Activated CD4-positive, CD25-positive, alpha-beta regulatory T cell (primary cell): ENCODE measurements around the gene CREB3L2.
A peak's percentile ranks its signal among the peaks of the same experiment; 100 is the strongest.
"Not testable (repeated sequence)": the region's sequence is repeated elsewhere in the genome, so short reads cannot be mapped to it uniquely, and the experiment has no call there.

Experiments used
- DNase-seq, 4 experiments: peaks; one replicate each; lab custom pipeline; 2025; lab: John Stamatoyannopoulos, UW

The CREB3L2 gene

GRCh38 chr7:137933270-137934017 is 68.4 kb downstream of the CREB3L2 start:
- no peak for DNase-seq

DNA sequence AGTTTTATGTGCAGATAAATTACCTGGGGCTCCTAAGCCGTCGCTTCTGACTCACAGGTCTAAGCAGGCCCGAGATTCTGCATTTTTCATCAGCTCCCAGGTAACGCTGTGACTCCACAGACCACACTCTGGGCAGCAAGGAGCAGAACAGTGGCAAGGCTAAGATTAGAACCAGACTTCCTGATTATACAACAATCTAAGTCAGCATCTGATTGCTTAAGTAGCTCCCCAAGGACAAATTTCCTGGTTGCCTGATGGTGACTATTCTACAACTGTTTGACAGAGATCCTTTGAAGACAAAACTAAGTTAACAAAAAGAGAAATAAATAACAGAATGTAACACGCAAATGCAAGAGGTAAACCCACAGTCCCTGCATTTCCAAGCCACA is 69.0 kb downstream of the CREB3L2 start:
- DNase-seq = no peak

DNA sequence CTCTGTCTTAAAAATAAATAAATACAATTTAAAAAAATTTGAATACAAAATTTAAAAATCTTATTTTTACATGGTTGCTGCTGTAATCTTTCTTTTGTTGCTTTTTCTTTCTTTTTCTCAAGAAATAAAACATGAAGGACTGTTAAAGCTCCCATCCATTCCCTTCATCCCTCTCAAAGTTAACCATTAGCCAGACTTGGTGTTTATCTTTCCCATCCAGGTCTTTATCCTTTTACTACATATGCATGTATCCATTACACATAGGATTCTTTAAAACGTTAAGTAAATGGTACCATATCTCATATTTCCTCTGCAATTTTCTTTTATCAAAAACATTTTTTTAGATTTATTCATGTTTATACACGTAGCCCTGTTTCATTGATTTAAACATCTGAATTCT is 70.1 kb downstream of the CREB3L2 start:
- DNase-seq = no peak

- no peak for DNase-seq
These were observed 71.3 kb downstream of the CREB3L2 start for GRCh38 chr7:137930581-137930980.

GRCh38 chr7:137928626-137929025 is 73.3 kb downstream of the CREB3L2 start:
- no peak for DNase-seq

DNA sequence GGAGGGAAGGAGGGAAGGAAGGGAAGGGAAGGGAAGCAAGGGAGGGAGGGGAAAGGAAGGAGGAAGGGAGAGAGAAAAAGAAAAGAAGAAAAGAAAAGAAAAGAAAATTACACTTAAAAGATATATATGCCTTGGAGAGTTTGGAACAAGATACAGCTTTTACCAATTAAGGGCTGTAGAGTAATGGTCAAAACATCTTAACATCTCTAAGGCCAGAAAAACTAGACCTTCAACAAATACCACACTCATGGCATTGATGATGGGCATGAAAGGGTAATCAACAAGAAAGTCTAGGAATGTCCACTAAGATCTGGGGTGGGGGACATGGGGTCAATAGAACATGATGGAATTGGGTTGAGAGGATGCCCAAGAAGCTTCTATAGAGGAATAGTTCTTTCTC is 74.5 kb downstream of the CREB3L2 start:
- DNase-seq = no peak

GRCh38 chr7:137926206-137926605 is 75.7 kb downstream of the CREB3L2 start:
- DNase-seq = not testable (repeated sequence)

GRCh38 chr7:137925754-137926153 is 76.1 kb downstream of the CREB3L2 start:
- no peak for DNase-seq

- DNase-seq = no peak
These were observed 76.8 kb downstream of the CREB3L2 start for GRCh38 chr7:137925091-137925490.

- no peak for DNase-seq
These were observed 78.5 kb downstream of the CREB3L2 start for GRCh38 chr7:137923380-137923779.

DNA sequence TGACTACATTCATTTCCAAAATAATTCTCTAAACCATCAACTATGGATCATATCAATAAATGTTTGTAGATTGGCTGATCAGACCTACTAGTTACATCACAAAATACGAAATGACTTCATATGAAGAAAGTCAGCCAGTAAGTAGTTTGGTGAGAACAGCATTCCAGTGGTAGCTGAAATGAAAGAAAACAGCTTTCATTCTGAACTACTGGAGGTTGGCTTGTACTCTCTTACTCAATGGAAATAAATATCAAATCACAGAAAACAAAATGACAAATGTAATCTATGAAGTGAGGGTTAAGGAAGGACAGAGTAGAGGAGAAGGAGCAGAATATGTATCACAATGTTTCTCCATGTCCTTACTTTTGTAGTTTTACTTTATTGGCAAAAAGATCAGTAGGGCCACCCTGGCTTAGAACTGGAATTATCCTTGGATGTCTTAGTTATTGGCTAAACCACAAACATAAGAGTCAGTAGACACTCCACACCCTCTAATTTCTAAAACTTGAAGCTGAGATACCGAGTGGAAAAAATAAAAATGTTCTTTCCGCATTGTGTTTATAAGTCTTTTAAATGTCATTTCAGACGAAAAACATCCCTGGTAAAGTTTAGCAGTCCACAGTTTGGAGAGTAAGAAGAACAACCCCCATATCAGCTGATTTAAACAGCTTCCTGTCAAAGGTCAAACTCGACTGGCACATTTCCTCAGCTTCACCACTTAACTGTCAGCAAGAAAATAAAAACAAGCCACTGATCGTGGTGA is 81.1 kb downstream of the CREB3L2 start:
- no peak for DNase-seq

DNA sequence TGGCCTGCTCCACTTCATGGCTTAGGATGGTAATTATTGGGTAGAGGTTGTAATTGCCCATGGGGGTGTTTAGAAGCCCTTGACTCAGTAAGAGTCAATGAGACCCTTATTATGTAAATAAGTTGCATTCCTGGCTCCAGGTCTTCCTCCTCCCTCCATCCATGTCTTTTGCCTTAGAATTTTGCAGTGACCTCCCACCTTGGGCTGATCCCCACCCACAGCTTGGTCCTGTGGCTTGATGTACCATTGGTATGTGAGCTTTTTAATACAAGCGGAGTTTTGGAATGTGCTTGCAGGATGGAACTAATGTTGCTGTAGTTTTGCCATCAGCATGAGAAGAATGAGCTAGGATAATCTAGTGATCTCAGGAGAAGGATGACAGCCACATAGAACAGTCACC is 81.9 kb downstream of the CREB3L2 start:
- DNase-seq = no peak

GRCh38 chr7:137916980-137917645 is 84.8 kb downstream of the CREB3L2 start:
- no peak for DNase-seq

GRCh38 chr7:137916564-137916963 is 85.3 kb downstream of the CREB3L2 start:
- DNase-seq = no peak

DNA sequence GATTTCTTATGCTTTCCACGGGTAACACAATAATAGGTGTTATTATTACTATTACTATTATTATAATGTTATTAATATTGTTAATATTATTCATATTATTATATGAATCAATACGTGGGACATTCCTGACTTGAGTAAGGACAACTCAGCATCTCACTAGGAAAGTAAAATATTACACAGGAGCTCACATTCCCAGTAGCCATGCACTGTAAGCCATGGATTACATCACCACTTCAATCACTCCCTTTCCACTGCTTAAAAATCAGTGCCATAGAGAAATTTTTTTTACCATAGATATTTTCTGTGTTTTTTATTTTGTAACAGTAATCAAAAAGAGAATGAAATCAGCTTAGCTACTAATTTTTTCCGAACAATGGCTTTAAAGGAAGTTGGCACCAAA is 86.6 kb downstream of the CREB3L2 start:
- no peak for DNase-seq

DNA sequence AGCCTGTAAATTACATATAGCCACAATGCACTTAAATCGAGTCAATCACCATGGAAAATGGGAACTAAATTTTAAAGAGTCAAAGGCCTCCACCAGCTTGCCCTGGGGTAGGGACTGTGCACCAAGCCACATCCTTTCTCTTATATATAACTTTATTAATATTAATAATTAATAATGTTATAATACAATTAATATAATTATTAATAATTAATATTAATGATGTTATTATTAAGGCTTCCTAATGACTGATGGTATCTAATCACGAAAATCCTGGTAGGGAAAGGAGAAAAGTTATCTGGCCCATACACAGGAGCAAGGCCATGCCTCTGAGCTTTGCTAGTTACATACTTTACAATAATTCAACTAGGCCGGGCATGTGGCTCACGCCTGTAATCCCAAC is 87.9 kb downstream of the CREB3L2 start:
- DNase-seq = no peak

DNA sequence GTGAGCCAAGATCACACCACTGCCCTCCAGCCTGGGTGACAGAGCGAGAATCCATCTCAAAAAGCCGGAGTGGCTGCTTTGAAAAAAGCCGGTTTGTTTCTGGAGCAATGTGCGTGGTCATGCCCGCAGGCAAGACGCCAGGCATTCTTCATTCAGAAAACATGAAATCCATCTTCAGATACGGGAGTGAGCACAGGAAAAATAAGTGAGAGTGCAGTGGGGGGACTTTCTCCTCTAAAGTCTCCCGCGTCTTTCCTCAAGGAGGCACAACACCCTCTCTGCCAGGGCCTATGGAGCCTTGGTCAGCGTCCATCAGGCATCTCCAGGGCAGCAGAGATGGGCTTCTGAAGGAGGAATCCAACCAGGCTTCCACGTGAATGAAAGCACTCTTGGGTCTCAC is 92.8 kb downstream of the CREB3L2 start:
- no peak for DNase-seq

DNA sequence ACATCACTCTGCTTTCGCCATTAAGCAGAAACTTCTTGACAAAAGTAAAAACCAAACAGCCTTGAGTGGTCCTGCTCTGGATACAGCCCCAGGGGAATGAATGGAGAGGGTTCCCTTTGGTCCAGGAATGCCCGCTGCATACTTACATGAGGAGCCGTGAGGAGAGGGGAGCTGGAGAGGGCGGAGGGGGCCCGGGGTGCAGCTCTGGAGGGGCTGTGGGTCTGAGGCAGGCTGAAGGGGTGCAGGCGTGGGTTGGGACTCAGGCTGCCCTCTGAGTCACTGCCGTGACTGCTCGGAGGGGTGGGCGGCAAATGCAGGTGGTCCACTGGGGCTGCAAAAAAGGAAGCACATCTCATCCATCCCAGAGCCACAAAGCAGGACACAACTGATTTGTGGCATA is 93.8 kb downstream of the CREB3L2 start:
- no peak for DNase-seq

DNA sequence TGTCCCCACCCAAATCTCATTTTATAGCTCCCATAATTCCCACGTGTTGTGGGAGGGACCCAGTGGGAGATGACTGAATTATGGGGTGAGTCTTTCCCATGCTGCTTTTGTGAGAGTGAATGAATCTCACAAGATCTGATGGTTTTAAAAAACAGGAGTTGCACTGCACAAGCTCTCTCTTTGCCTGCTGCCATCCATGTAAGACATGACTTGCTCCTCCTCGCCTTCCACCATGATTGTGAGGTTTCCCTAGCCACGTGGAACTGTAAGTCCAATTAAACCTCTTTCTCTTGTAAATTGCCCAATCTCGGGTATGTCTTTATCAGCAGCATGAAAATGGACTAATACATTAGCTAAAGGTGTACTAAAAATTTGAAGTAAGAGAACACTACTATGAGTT is 95.2 kb downstream of the CREB3L2 start:
- DNase-seq = not testable (repeated sequence)

GRCh38 chr7:137904833-137905232 is 97.1 kb downstream of the CREB3L2 start:
- no peak for DNase-seq

DNA sequence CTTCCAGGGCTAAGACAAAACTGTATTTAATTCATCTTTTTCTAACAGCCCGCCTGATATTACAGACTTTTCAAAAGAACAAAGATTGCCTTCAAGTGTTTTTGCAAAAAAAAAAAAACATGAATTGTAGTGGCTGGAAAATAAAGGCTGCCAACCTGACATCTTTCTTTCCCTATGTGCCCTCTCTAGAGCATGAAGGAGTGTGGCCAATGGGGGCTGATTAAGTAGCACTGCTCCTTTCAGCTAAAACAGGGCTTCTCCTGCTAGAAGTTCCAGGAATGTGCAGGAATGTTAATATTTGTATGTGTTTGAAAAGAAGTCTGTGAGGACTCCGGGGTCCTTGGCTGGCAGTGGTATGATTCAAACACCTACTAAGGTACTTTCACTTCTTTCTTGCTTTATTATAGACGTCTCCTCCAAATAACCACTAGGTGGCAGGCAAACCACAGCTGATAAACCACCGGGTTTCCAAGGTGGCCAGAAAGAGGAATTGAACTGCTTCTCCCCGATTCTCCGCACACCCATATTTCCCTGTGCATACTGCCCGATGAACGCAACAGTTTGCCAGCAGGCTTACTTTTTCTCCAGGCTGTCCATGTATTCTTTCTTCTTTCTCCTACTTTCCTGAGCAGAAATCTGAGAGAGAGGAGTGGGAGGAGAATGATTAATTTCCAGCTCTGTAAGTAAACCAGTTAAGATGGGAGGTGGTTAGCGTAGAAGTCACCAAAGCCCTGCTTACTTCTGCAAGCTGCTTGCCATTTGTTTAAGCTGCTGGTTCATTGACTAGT is 98.3 kb downstream of the CREB3L2 start:
- peak in 3 of 4 experiments; percentile 6 to 25 (median 16) for DNase-seq

DNA sequence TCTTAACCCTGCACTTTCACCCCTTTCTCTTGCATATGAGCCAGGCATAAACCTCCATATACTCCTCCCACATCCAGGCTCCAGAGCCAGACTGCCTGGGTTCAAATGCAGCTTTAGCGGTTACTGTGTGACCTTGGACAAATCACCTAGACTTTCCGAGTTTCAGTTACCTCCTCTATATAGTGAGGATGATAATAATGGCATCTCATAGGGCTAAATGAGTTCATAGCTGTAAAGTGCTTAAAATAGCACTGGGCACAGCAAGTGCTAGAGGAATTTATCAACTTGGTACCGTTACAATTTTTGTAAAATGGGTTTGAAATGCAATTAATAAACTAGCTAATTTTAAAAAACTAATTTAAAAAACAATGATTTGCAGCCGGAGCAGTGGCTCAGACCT is 101.7 kb downstream of the CREB3L2 start:
- no peak for DNase-seq
